Measurements from ENCODE around the gene ZFP92.
"Not testable (repeated sequence)": the region's sequence is repeated elsewhere in the genome, so short reads cannot be mapped to it uniquely, and the experiment has no call there.

Gene ZFP92

DNA sequence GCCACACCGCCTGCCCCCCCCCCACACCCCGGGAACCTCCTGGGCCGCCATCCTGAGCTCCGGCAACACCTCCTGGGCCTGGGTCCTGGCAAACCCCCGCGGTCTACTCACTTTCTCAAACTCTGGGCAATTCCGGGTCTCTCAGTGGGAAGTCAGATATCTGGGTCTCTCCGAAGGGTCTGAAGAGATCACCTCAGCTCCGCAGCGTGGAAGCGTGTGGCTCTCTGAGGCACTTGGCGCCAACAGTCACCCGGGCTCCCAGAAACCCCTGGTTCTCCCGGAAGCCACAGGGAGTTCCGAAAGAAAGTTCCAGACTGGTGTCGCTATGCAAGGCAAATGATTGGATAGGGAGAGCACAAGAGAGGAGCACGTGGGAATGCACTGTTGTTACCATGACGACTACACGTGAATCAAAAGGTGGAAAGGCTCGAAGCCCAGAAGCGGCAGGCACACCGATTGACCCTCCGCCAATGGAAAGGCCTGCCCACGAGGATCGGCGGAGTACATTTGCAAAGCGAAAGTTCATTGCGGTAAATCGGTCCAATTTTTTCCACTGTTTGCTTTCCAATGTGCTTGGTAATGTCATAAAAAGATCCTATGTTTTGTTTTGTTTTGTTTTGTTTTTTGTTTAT is 10.0 kb upstream of the ZFP92 start, which contains the start of gene PNMA6E:
TSS of gene PNMA6E (minus strand) at position 218 of the 632 bp plus-strand sequence. CDS start 2,501 bp downstream, outside the sequence.
- DNase-seq (ENCODE audit: extremely low read depth, insufficient read length): no peak
- H3K36me3 ChIP-seq (ENCODE audit: control insufficient read depth, insufficient read depth, low read length): no peaks in the 10 kb centered on the region
- TF ChIP-seq, protein P1, sequence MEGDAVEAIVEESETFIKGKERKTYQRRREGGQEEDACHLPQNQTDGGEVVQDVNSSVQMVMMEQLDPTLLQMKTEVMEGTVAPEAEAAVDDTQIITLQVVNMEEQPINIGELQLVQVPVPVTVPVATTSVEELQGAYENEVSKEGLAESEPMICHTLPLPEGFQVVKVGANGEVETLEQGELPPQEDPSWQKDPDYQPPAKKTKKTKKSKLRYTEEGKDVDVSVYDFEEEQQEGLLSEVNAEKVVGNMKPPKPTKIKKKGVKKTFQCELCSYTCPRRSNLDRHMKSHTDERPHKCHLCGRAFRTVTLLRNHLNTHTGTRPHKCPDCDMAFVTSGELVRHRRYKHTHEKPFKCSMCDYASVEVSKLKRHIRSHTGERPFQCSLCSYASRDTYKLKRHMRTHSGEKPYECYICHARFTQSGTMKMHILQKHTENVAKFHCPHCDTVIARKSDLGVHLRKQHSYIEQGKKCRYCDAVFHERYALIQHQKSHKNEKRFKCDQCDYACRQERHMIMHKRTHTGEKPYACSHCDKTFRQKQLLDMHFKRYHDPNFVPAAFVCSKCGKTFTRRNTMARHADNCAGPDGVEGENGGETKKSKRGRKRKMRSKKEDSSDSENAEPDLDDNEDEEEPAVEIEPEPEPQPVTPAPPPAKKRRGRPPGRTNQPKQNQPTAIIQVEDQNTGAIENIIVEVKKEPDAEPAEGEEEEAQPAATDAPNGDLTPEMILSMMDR (IDR thresholded peaks at IDR 0.05; ENCODE audit: insufficient read depth, low read length, poor library complexity, severe bottlenecking): no peak
- no peaks in the 10 kb centered on the region for H3K27me3 ChIP-seq (replicated peaks; ENCODE audit: control insufficient read depth, insufficient read depth, low read length)
- no peak within 1 kb of the TSS for H3K4me3 ChIP-seq (replicated peaks; ENCODE audit: low read depth, low read length)

DNA sequence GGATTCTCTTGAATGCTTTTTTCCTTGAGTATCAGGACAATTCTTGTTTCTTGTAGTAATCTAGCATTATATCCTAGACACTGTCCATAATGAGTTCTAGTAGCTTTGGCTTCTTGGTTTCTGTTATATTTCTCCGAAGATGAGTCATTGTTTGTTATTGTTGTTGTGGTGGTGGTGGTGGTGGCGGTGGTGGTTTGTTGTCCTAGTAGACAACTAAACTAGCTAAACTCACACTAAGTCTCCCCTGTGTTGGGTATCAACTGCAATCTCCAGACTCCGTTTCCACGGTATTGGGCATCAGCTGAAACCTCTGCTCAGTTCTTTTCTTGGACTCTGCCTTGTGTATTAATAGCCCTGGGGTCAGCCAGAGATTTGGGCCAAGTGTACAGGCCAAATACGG is 6.9 kb upstream of the ZFP92 start:
- DNase-seq (ENCODE audit: extremely low read depth, insufficient read length); H3K36me3 ChIP-seq (ENCODE audit: control insufficient read depth, insufficient read depth, low read length); H3K4me3 ChIP-seq (replicated peaks; ENCODE audit: low read depth, low read length); H3K27me3 ChIP-seq (replicated peaks; ENCODE audit: control insufficient read depth, insufficient read depth, low read length): not testable (repeated sequence)

DNA sequence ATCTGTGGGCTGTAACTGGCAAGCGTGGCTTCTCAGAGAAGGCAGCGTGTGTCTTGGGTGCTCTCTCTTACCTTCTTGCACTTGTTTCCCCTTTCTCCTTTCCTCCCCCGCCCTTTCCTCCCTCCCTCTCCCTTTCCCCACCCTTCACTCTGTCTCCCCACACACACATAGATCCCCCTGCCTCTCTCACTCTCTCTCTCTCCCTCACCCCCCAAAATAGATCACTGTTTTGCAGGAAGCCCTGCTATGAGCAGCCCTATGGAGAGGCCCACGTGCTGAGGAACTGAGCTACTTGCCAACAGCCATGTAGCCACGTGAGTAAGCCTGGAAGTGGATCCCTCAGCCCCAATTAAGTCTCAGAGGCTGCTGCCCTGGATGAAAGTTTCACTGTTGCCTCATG is 5.8 kb upstream of the ZFP92 start:
- no peak overlapping the region for H3K4me3 ChIP-seq (replicated peaks; ENCODE audit: low read depth, low read length)
- H3K36me3 ChIP-seq (ENCODE audit: control insufficient read depth, insufficient read depth, low read length): no peaks in the 10 kb centered on the region
- no peaks in the 10 kb centered on the region for H3K27me3 ChIP-seq (replicated peaks; ENCODE audit: control insufficient read depth, insufficient read depth, low read length)
- DNase-seq (ENCODE audit: extremely low read depth, insufficient read length): no peak
- TF ChIP-seq, protein P1 (IDR thresholded peaks at IDR 0.05; ENCODE audit: insufficient read depth, low read length, poor library complexity, severe bottlenecking): no peak

DNA sequence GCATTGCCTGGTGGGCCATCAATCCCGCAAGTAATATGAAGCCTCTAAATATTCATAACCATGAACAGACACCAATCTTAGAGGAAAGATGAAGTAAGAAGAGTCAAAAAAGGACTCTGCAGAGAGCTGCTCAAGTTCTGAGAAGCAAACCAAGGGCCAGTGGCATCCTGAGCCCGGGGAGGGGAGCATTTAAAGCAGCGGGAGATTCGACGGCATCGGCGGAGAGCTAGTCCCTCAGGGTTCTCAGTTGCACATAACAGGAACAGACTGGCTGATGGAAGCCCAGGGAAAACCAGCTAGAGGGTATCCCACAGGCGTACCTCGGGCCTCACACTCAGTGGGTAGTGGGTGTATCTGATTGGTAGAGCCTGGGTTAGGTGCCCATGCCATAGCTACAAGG is 5.3 kb upstream of the ZFP92 start:
- no peaks in the 10 kb centered on the region for H3K27me3 ChIP-seq (replicated peaks; ENCODE audit: control insufficient read depth, insufficient read depth, low read length)
- no peak for DNase-seq (ENCODE audit: extremely low read depth, insufficient read length)
- no peaks in the 10 kb centered on the region for H3K36me3 ChIP-seq (ENCODE audit: control insufficient read depth, insufficient read depth, low read length)
- no peak overlapping the region for H3K4me3 ChIP-seq (replicated peaks; ENCODE audit: low read depth, low read length)
- TF ChIP-seq, protein P1 (IDR thresholded peaks at IDR 0.05; ENCODE audit: insufficient read depth, low read length, poor library complexity, severe bottlenecking): no peak

DNA sequence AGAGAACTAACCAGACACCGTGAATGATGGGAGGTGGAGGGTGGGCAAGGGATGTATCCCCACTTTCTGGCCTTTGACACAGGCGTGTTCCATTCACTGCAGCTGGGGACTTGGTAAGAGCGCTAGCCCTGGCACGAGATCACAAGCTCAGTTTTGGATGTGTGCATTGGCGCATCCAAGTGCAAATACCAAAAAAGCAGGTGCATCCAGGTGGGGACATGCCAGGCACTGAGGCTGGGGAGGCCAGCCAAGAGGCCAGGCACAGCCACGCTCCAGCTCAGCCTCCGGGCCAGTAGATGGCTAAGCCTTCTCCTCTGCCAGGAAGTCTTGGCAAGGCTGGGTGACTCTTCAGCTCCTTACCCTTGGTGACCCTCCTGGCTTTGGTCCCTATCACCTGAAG is 4.4 kb upstream of the ZFP92 start:
- Histone ChIP-seq H3K36me3 (ENCODE audit: control insufficient read depth, insufficient read depth, low read length) (no peaks in the 10 kb centered on the region), H3K4me3 (replicated peaks; ENCODE audit: low read depth, low read length) (no peak overlapping the region), H3K27me3 (replicated peaks; ENCODE audit: control insufficient read depth, insufficient read depth, low read length) (no peaks in the 10 kb centered on the region)
- TF ChIP-seq, protein P1 (IDR thresholded peaks at IDR 0.05; ENCODE audit: insufficient read depth, low read length, poor library complexity, severe bottlenecking): no peak
- no peak for DNase-seq (ENCODE audit: extremely low read depth, insufficient read length)

DNA sequence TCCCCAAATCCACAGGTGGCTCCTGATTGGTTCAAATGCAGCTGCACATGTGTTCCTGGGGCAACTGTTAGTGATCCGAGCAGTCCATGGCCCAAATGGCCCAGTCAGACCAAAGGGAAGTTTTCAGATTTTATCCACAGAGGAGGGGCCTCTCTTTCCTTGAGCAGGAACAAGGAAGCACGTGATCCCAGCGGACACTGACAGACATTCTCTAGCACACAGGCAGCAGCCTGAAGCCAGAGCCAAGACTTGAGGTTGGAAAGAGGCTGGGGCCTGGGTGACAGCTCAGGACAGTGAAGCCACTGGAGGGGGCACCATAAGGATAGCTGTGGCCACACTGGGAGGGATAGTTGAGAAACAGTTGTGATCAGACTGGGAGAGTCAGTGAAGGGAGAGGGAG is 3.5 kb upstream of the ZFP92 start:
- H3K27me3 ChIP-seq (replicated peaks; ENCODE audit: control insufficient read depth, insufficient read depth, low read length): no peaks in the 10 kb centered on the region
- TF ChIP-seq, protein P1 (IDR thresholded peaks at IDR 0.05; ENCODE audit: insufficient read depth, low read length, poor library complexity, severe bottlenecking): no peak
- H3K4me3 ChIP-seq (replicated peaks; ENCODE audit: low read depth, low read length): no peak overlapping the region
- H3K36me3 ChIP-seq (ENCODE audit: control insufficient read depth, insufficient read depth, low read length): no peaks in the 10 kb centered on the region
- no peak for DNase-seq (ENCODE audit: extremely low read depth, insufficient read length)

Data from GM06990 (cell line).